GM12878 (cell line): ENCODE data around the gene ADCY7.

Experiments
- CHD4 ChIP-seq: fragments of 200-600 bp; sonication (generic); IDR thresholded peaks from 2 replicates; pipeline ENCODE4 v1.6.1; 2016; ENCODE audit warnings: mild to moderate bottlenecking
- CTCF ChIP-seq, 3 experiments: IDR thresholded peaks in 2 of 3; conservative IDR thresholded peaks in 1 of 3; 2 replicates each; pipeline ENCODE4 v1.5.1; 2011; ENCODE audit warnings: low read depth in 3 of 3, low read length in 3 of 3, mild to moderate bottlenecking in 3 of 3, control low read depth in 2 of 3, moderate library complexity in 2 of 3, inconsistent platforms in 1 of 3, mixed read lengths in 1 of 3; ENCODE audit not compliant: control insufficient read depth in 2 of 3, insufficient read depth in 1 of 3; ENCODE audit errors: extremely low read depth in 1 of 3
- ESRRA ChIP-seq: IDR thresholded peaks from 2 replicates; pipeline ENCODE4 v1.6.1; 2012; ENCODE audit warnings: mild to moderate bottlenecking, low read length, improper control_type of control experiment
- EZH2 ChIP-seq: IDR thresholded peaks from 2 replicates; pipeline ENCODE4 v1.6.1; 2012; ENCODE audit warnings: low read depth, mild to moderate bottlenecking, control low read depth, inconsistent platforms, low read length, borderline replicate concordance; ENCODE audit not compliant: control insufficient read depth
- NR2C2 ChIP-seq: IDR thresholded peaks from 2 replicates; pipeline ENCODE4 v1.6.1; 2011; ENCODE audit warnings: borderline replicate concordance, low read depth; ENCODE audit not compliant: control insufficient read depth, insufficient read length
- POLR2A ChIP-seq: IDR thresholded peaks from 2 replicates; pipeline ENCODE4 v1.6.1; 2011; ENCODE audit warnings: low read depth, mild to moderate bottlenecking, low read length
- REST ChIP-seq: IDR thresholded peaks from 2 replicates; pipeline ENCODE4 v1.6.1; 2012; ENCODE audit warnings: mild to moderate bottlenecking, low read depth, low read length
- SUZ12 ChIP-seq: fragments of 200-600 bp; sonication (generic); IDR thresholded peaks from one replicate; pipeline ENCODE4 v1.6.1; 2018; ENCODE audit warnings: antibody characterized with exemption, mild to moderate bottlenecking; ENCODE audit not compliant: unreplicated experiment
- YBX1 ChIP-seq: fragments of 450-650 bp; IDR thresholded peaks from 2 replicates; pipeline ENCODE4 v1.6.1; 2016; ENCODE audit warnings: antibody characterized with exemption
- TF ChIP-seq, protein P1 (sequence below): IDR thresholded peaks from 2 replicates; pipeline ENCODE4 v1.6.1; 2011; ENCODE audit warnings: low read depth, mild to moderate bottlenecking, low read length, moderate library complexity, borderline replicate concordance; ENCODE audit errors: extremely low read depth

- TF ChIP-seq CTCF (IDR thresholded peaks at IDR 0.05 in 2 of 3, conservative IDR thresholded peaks at IDR 0.05 in 1 of 3; ENCODE audit: control insufficient read depth in 2 of 3, extremely low read depth in 1 of 3, insufficient read depth in 1 of 3, low read depth in 3 of 3, low read length in 3 of 3), result no peak
- TF ChIP-seq CHD4, result no peak
- TF ChIP-seq POLR2A, result no peak
- TF ChIP-seq SUZ12, result no peak
- TF ChIP-seq ESRRA, result no peak
- TF ChIP-seq EZH2, result no peak
- TF ChIP-seq REST, result no peak
- TF ChIP-seq, protein P1, sequence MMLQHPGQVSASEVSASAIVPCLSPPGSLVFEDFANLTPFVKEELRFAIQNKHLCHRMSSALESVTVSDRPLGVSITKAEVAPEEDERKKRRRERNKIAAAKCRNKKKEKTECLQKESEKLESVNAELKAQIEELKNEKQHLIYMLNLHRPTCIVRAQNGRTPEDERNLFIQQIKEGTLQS, result no peak
- TF ChIP-seq NR2C2, result no peak
- no peak for TF ChIP-seq YBX1
These were observed 4.6 kb upstream of the ADCY7 start for GRCh38 chr16:50261707-50262235.
